RWPE1 (cell line): Measurements from ENCODE around the gene CLCN2.

Source experiments
- CTCF ChIA-PET: fragments of 350-600 bp; sonication (Branson Sonifier 250); formaldehyde crosslinking; extraction: SDS; loops from one replicate; lab custom pipeline; 2021; lab: Yijun Ruan, JAX
- POLR2A ChIA-PET: fragments of 400-600 bp; formaldehyde crosslinking; extraction: SDS; loops from one replicate; lab custom pipeline; 2020; ENCODE audit warnings: antibody characterized with exemption; ENCODE audit not compliant: low non-redundant PET; lab: Yijun Ruan, JAX
- DNase-seq: peaks from one replicate; pipeline ENCODE4 v3.0.0; 2012; ENCODE audit warnings: low spot score
- H3K27ac ChIP-seq: fragments of 450-650 bp; 2 replicates; pipeline ENCODE4 v1.5.1; 2017
- TF ChIP-seq, protein P1 (sequence below): fragments of 450-650 bp; conservative IDR thresholded peaks from 2 replicates; pipeline ENCODE4 v1.5.1; 2017; ENCODE audit warnings: low read depth, mild to moderate bottlenecking

Gene CLCN2

DNA sequence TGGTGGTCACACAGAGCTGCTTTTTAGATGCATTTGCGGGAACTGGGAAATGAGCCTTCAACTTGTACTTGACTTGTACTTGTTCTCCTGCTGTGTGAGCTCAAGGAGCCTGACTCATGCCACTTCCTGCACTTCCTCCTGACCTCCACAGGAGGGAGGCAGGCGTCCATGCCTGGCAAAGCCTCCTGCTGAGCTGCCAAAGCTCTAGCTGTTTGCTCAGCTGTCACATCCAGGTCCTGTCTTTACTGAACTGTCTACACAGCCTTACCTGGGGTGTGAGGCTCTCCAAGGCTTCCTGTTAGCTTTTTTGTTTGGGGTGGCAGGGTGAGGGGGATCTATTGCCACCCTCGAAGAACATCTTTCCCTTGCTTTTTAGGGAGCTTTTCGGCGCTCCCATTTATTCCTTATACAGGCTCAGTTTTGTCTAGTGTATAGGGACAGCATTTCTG is 10.2 kb upstream of the CLCN2 start:
- ChIA-PET POLR2A (no interaction called here), CTCF (interaction anchor here (0.6 to 2.6 kb wide), 19 partner anchors 8 to 174 kb away, joined by 3 to 44 read pairs (median 4); no protein-coding TSS in a partner anchor)
- DNase-seq = peak; percentile 86
- TF ChIP-seq, protein P1, sequence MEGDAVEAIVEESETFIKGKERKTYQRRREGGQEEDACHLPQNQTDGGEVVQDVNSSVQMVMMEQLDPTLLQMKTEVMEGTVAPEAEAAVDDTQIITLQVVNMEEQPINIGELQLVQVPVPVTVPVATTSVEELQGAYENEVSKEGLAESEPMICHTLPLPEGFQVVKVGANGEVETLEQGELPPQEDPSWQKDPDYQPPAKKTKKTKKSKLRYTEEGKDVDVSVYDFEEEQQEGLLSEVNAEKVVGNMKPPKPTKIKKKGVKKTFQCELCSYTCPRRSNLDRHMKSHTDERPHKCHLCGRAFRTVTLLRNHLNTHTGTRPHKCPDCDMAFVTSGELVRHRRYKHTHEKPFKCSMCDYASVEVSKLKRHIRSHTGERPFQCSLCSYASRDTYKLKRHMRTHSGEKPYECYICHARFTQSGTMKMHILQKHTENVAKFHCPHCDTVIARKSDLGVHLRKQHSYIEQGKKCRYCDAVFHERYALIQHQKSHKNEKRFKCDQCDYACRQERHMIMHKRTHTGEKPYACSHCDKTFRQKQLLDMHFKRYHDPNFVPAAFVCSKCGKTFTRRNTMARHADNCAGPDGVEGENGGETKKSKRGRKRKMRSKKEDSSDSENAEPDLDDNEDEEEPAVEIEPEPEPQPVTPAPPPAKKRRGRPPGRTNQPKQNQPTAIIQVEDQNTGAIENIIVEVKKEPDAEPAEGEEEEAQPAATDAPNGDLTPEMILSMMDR = peak; percentile 94
- no peak overlapping the region for H3K27ac ChIP-seq

DNA sequence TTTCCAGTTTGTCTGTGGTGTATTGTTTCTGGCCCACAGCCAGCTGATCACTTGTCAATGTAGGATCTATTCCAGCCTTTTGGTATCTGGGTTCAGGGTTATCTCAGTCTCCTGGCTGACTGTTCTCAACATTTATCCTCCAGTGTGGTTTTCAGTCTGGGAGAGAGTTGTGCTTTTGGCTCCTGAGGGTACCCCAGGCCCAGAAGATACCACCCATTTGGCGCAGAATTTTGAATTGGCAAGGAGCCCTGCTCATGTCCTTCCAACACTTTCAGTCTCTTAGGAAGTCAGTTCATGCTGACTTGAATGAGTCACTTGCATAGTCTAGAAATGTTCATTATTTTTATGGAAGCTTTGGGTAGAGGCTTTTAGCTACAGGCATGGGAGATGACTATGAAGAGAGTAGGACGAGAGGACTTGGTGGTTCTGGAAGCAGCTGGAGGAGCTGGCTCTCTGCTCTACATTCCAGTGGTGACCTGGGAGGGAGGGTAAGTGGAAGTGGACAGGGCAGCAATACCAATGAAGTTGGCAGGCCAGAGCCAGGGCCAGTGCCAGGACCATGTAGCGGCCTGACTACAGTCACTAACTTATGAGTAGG is 7.3 kb upstream of the CLCN2 start:
- no peak for DNase-seq
- ChIA-PET POLR2A (no interaction called here), CTCF (interaction anchor here (0.5 to 1.4 kb wide), 5 partner anchors 38 to 192 kb away, joined by 3 to 5 read pairs (median 4); partner anchors contain the start of gene EPHB3)
- H3K27ac ChIP-seq = peak overlapping the region; percentile 47
- TF ChIP-seq, protein P1 = no peak

DNA sequence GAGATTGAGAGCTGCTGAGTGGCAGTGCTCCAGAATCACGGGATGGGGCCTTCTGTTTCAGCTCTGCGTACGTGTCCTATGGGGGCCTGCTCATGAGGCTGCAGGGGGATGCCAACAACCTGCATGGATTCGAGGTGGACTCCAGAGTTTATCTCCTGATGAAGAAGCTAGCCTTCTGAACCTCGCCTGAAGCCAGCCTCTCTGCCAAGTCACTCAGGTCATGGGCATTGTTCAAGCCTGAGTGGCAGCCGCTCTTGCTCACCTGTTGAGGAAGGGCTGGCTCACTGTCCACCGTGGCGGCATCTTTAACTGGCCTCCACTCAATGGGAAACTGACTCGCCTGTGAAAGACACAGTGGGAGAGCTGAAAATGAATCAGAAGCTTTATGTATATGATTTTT is 6.7 kb upstream of the CLCN2 start:
- no peak overlapping the region for H3K27ac ChIP-seq
- CTCF ChIA-PET = interaction anchor here (0.6 to 1.4 kb wide), 5 partner anchors 145 to 193 kb away, joined by 3 to 5 read pairs (median 3); partner anchors contain the start of gene EPHB3

DNA sequence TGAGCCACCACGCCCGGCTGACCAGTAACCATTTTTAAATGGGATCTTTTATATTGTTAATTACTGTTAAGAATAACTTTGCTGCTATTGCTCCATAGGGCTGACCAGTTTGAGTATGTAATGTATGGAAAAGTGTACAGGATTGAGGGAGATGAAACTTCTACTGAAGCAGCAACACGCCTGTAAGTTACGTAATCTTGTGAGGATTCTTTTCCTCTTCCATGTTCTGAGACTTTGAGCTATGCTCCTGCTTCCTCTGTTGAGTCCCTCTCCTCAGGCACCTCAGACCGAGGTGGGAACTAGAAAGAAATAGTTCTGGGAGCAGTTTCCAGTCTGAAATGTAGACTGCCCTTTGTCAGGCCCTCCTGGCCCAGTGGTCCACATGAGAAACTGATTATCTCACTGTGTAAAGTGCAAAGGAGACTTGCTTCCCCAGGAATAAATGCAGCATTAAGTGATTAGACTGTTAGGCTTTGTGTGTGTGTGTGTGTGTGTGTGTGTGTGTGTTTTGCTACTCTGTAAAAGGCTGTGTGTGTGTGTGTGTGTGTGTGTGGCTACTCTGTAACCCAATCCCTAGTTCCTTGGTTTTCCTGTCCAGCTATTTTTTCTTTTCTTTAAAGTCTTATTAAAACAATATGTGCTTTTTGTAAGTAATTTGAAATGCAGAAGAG is 5.3 kb upstream of the CLCN2 start:
- ChIA-PET POLR2A (no interaction called here), CTCF (interaction anchor here (0.7 to 1.0 kb wide), 2 partner anchors 15 to 61 kb away, joined by 3 to 4 read pairs; no protein-coding TSS in a partner anchor)
- TF ChIP-seq, protein P1 = no peak
- DNase-seq = no peak
- H3K27ac ChIP-seq = no peak overlapping the region

More for the DNA sequence above, 6.7 kb upstream of the CLCN2 start:
- TF ChIP-seq, protein P1 = no peak
- no peak for DNase-seq
- POLR2A ChIA-PET = no interaction called here

DNA sequence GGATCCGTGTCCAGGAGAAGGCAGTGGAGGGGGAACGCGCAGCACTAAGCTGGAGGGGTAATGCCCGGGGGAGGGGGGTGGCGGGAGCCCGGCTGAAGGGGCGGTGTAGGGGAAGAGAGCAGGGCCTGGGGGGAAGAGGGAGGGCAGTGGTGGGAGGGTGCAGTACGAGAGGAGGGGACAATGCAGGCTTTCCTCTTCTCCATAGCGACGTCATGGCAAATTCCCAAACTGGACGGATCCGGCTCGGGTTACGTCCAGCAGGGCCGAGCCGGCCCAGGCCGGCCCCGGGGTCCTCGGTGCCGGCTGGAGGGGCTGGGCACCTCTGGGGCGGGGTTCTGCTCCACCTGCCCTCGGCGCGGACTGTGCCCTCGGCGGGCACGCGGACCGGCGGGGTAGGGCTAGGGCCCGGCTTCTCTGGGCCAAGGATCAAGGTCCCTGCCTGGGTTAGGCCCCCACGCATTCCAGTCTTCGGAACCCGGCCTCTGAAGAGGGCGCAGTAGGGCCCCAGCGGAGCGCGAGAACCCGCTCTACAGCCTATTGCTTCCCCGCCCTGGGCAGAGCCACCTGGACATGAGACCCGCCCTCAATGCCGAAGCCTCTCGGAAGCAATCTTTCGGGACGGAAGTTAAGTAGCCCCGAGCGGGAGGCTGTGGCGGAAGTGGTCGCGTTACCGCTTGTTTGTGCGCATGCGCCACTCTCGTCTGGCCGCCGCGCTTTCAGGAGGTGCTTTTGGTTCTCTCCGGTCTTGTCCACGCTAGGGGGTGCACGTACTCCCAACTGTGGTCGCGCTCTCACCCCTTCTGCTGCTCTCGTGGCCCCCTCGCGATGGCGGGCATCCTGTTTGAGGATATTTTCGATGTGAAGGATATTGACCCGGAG is 1.5 kb upstream of the CLCN2 start:
- H3K27ac ChIP-seq = peak overlapping the region; percentile 99
- DNase-seq = peak; percentile 94
- POLR2A ChIA-PET = interaction anchor here (0.6 kb wide), 1 partner anchor 61 kb away, joined by 3 read pairs; no protein-coding TSS in a partner anchor
- CTCF ChIA-PET = interaction anchor here (0.6 to 1.8 kb wide), 8 partner anchors 9 to 385 kb away, joined by 3 to 6 read pairs (median 3); no protein-coding TSS in a partner anchor
- TF ChIP-seq, protein P1 = peak; percentile 76
